Fibroblast of skin of right quadriceps (primary cell): ENCODE data around the gene STARD3.

Experiments used
- DNase-seq: peaks from one replicate; pipeline ENCODE4 v3.0.0-alpha.2; 2013

Gene STARD3

DNA sequence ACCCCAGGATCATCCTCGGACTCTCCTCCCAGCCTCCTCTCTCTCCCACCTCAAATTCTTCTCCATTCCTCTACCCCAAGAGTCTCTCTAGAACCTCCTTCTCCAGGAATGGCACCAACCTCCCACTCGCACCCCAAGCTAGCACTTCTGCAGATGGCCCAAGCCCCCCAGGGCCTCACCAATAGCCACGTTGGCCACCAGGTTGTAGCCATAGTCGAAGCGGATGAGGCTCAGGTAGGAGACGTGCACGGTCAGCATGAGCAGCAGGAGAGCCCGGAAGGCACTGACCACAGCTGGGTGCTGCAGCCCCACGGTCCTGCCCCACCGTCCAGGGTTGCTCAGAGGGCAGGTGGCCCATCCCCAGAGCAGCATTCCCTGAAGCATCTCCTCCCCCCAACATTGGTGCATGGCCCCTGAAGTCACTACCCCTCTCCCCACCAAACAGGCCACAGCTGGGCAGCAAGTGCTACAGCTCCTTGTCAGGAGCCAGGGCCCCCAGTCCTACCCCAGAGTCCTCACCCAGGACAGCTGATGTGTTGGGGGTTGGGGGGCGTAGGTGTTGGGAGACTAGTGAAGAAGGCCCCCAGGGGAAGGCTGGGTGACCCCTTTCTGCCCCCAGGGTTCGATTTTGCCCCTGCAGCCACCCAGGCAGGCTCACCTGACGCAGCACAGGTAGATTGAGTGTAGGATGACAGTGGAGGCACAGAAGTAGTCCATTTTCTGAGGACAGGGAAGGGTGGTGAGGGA is 36.6 kb downstream of the STARD3 start:
- DNase-seq, result no peak

DNA sequence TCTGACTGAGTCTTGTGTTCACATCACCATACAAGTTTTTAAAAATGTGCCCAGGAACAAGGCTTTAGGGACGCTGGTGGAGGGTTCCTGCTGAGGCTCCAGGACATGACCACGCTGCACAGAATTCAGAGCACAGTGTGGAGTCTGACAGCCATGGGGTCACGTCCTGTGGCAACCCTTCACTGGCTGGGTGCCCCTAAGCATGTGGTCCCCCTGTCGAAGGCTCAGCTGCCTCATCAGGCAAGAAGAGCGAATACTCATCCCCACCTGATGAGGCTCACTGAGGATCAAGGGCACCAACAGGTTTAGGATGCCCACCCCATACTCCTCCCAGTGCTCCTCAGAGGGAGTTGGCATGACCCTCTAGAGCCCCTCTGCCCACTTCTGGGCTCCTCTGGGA is 37.2 kb downstream of the STARD3 start:
- DNase-seq, result no peak

DNA sequence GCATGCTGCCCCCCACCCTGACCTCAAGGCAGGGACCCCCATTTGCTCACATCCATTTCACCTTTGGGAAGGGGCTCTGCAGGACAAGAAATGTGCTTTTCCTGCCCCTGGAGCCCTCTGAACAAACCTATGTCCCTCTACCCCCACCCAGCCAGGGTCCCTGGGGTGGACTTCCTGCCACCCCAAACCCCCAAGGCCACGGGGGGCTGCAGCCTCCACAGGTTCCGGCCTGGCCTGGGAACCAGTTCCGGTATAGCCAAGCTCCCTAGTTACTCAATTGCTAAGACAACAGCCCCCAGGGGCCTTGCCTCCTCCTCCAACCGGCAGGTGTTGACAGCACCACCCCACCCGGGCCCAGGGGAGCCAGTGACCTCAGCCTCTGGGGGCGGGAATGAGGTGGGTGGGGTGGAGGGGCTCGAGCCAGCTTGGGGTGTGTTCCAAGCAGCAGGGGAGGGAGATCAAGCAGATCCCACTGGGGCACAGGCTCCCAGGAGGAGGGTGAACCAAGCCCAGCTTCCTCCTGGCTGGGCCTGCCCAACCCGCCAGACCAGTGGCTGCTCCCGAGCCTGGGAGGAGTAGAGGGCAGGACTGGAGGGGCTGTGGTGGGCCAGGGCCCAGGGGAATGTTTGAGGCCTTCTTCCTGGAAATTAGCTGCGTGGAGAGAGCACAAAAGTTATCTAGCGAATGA is 37.9 kb downstream of the STARD3 start:
- no peak for DNase-seq

DNA sequence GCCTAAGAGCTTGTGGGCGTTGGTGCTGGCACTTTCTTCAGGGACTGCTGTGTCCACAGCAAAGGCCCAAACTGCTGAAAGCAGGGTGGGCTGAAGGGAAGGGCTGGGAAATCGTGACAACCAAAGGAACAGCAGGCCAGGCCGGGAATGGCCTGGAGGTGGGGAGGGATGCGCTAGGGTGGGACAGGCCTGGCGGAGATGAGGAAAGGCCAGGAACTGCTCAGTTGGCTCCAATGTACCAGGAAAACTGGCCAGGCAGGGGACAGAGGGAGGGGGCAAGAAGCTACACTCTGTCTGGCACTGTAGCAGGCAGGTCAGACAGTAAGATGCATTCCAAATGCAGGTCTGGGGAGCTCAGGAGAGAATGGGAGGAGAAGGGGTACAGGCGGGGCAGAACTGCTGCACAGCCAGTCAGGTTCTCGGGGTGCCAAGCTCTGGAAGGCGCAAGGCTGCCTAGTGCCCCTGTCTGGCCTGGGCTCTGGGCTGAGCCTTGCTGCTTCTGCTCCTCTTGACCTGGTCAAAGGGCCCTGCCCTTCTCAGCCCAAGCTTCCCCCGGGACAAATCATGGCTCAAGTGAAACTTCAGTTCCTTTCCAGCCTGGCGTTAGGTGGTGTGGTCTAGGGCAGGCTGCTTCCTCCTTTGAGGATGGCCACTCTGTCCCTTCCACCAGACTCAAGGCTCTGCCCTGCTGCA is 38.6 kb downstream of the STARD3 start:
- no peak for DNase-seq

DNA sequence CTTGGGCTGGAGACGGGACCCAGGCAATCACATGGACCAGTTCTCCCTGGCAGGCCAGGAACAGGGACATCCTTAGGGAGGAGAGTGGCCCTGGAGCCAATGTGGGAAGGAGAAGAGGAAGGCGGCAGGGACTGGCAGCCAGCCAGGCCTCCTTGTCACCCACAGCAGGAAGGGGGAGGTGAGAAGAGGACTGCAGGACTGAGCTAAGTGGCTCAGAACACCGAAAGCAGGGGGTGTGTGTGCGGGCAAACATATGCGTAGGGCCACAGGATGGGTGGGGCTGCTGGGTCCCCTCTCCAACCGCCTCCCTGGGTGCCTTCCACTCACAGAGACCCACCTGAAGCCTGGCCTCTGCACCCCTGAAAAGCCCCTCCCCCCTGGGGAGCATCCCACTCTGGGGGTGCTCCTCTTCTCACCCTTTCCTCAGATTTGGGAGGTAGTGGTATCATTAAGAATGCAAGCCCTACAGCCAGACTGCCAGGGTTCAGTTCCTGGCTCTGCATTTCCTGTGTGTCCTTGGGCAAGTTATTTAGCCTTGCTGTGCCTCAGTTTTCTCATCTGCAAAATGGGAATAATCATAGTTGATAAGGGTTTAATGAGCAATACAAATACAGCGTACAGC is 39.4 kb downstream of the STARD3 start:
- peak; percentile 25 for DNase-seq

DNA sequence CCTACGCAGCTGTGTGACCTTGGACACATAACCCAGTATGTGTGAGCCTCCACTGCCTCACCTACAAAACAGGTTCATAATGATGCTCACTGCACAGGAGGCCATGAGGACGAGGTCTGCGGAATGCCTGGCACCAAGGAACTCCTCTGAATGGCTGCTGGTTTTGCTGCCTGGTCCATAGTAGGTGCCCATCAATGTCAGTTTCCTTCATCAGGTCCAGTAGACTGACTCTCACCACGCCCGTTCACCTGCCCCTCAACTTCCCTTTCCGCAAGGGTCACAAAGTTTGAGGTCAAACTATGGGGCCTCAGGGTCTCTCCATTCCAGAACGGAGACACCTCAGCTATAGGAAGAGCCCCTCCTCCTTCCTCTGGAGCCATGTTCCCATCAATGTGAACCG is 40.1 kb downstream of the STARD3 start:
- no peak for DNase-seq

DNA sequence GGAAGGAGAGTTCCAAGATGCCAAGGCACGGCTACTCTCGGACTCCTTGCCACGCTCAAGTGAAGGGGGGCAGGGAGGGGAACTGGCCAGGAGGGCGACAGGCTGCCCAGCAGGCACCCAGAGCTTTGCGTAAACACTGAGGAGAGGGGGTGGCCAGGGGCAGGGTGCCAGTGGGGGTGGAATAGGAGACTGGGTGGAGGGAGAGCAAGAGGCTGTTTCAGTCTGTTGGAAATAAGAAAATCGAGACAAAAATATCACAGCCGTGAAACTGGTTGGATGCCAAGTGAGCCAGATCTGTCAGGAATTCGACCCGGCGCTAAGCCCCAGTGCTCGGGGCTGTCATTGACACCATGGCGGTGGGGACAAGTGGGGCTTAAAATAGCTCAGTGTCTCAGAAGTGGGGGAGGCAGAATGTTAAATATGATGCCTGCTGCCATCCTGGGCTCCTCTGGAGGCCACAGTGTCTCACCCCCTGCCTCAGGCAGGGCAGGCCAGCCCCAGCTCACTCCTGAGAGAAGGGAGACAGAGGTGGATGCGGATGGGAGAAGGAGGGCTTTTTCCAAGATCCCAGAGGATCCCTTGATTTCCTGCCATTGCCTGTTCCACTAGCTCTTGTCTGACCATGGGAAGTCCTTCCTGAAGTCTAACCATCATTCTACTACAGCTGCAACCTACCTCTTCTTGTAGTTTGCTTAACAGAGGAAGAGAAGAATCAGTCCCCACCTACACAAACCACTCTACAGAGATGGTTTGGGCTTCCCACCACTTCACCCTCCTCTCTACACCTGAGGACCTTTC is 40.8 kb downstream of the STARD3 start:
- DNase-seq, result peak; percentile 31

DNA sequence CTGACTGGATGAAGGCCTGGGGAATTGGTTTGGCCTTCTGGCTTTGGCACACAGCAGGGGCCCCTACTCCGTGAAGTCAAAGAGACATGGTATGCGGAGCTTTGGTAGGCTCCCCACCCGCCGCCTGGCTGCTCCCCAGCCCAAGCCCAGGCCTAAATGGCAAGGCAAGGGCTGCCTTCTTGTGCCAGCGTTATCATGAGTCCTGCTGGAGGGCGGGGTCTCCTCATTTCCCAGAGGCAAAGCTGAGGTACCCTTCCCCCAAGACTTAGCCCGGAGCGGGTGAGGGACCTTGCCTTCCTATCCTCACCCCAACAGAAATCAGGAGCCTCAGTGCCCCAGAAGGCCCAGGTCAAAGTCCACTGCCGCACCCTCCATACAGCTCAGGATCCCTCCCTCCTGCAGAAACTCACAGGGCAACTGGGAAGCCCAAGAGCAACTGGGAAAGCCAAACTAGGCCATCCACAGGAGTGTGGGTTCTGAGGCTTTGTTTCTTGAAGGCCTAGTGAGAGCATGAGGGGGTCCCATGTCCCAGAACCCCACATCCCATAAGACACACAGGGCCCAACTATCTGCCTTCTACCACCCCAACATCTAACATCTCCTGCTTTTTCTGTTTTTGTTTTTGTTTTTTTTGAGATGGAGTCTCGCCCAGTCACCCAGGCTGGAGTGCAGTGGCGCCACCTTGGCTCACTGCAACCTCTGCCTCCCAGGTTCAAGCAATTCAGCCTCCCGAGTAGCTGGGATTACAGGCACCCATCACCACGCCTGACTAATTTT is 41.6 kb downstream of the STARD3 start:
- no peak for DNase-seq

DNA sequence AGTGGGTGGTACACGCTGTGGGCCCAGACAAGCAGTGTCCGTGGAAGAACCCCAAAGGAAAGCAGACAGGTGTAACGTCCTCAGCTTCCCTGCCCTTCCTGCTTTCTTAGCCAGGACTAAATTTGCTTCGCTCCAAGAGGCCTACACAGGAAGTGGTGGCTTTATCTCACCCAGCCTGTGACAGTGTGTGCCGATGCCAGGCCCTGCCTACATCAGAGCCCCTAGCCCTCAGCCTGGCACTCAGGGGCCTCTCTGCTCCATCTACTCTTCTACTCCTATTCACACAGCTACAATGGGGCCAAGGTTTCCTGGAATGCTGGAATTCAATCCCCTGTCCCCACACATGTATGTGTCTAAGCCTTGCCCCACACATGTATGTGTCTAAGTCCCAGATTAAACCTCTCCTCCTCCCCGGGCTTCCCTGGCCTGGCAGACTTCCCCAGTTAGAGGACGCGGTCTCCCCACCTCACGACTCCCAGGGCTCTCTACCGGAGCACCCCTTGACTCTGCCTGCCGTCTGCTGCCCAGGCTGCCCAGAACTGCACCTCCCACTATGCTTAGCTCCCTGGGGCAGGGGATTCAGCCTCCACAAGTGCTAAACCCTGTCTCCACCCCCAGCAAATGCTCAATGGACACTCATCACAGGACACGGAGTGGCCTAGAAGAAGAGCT is 42.7 kb downstream of the STARD3 start:
- DNase-seq, result no peak

DNA sequence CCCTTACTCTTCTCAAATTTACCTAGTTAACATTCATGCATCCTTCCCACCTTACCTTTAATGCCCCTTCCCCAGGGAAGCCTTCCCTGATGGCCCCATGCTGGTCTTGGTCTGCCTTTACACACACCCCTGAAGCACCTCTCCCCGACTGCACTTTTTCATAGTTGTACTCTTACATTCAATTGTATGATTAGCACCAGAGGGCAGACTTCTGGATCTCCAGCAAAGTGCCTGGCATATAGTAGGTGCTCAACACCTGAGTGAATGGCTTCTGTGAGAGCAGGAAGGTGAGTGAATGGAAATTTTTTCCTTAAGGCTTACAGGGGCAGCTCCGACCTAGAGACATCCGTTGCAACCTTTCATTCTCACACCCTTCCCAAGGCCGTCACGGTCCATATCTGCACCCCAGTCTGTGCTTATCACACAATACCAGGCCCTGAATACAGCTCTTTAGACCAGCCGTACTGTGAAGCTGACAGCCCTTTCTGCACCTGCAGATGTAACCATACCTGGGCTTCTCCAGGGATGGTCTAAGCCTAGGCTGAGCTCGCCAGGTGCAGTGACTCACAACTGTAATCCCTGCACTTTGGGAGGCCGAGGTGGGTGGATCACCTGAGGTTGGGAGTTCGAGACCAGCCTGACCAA is 46.5 kb downstream of the STARD3 start:
- DNase-seq, result no peak

DNA sequence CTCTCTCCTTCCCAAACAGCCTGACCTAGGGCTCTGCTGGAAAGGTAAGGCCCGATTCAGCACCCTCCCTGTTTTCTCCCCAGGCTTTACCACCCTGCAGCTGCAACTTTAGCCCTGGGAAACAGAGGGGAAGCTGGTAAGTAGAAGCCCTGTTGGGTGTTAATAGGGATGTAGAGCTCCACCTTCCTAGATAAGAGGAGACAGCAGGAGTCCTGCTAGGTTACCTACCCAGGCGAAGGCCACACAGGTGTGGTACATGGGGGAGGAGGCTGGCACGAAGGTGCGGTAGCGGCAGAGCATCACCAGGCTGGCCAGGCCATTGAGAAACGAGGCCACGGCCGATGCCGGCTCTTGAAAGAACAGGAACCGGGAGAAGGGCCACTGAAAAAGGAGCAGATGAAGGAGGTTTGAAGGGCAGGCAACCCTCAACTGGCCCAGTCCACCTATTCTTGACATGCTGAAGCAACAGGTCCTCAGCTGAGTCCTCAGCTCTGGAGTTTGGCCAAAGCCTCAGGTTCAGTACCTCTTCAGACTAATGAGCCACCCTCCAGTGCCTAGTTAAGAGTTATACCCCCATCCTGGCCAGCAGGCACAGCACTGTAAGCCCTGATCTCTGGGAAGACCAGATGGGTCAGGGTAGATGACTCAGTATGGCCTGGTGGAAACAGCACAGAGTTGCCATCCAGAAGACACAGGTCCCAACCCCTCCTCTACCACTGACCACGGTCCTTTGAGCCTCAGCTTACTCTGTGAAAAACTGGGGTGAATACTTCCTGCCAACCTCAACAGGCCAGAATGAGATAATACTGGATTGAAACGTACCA is 47.6 kb downstream of the STARD3 start:
- DNase-seq, result no peak

DNA sequence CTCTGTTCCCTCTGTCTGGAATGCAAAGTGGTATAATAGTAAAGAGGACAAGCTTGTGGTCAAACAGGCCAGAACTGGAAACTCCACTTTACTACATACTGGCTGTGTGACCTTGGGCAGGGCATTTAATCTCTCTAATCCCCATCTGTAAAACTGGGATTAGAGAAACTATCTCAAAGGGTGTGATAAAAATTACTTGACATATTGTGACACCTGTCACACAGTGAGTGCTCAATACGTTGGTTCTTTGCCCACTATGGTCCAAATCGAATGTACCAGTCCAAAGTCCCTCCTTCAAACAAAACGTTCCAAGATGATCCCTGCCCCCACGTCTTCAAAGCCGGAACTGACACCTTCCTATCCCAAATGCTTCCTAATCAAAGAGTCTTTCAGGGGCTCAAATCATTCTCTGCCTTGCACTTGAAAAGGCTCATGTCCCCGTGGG is 50.2 kb downstream of the STARD3 start:
- DNase-seq, result no peak

DNA sequence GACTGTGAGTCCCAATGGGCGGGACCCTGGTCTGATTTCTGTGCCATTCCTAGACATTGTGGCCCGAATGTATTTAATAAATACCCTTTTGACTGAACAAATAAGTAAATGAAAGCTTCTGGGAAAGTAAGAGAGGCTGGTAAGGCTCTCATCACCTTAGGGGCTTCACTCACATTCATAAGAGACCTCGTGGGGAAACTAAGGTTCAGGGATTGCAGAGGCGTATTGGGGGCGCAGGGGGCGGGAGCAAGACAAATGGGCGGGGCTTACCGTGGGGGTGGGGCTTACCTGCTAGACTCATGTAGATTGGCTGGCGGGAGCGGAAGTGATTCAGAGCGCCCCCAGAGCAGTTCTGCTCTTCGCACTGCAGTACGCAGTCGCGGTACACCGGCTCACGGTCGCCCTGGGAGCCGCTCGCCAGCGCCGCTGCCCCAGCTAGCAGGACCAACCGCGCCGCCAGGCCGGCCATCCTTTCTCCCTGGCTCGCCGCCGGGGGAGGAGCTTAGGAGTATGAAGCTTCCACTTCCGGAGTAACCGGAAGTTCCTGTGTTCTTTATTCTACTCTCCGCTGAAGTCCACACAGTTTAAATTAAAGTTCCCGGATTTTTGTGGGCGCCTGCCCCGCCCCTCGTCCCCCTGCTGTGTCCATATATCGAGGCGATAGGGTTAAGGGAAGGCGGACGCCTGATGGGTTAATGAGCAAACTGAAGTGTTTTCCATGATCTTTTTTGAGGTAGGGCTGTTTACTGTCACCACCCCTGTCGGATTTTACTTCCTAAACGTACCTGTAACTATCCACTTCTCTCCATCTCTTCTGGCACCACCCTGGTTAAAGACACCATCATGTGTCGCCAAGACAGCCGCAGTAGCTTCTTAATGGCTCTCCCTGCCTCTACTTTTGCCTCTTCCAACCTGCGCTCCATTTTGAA is 50.9 kb downstream of the STARD3 start, which contains the start of gene PGAP3:
TSS of gene PGAP3 (minus strand) at position 512 of the 929 bp plus-strand sequence. CDS start at position 469, 43 bp downstream.
- DNase-seq, result peak; percentile 92

DNA sequence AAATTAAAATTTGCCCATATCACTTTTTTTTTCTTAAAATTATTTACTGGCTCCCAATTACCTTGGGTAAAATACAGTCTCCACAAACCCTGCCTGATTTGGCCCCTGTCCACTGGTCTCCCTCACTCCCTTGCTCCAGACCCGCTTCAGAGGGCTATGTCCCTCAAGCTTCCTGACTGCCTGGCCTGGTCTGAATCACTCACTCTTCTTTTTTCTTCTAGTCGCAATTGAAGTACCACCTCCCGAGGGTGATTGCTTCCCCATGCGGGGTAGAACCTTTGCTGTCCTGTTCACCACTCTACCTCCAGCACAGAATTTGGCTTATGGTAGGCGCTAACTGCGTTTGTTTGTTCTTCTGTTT is 51.5 kb downstream of the STARD3 start:
- DNase-seq, result no peak

DNA sequence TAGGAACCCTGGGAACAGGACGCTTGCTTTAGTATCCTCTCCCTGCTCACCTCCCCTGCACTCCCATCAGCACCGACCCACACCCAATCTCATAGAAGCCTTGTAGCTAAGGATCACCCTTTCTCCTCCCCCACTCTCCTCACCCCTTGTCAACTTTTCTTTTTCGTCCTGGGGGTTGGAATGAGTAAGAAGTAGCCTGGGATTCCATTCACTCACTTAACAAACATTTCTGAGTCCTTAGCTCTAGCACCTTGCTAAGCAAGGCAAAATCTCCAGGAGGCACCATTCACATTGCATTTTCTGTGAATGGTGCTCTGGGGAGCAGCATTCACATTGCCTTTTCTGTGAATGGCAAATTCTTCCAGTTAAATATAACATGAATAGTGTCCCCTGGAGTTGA is 52.0 kb downstream of the STARD3 start:
- DNase-seq, result no peak

DNA sequence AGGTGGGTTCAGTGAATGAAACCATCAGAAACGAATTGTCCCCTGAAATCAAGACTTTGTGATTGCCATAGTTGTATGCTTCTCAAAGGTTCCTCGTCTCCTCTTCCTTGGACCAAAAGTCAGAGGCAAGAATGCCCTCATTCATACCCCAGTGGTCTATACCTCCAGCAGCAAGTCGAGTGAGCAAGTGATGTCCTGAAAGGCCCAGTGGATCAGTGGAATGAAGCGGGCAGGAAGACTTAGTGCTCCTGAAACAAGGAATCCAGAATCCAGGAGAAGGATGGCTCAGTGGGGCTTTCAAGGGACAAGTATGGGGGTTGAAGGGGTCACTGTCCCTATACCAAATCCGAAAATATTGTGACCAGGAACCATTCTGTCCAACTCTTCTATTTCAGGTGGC is 57.6 kb downstream of the STARD3 start:
- no peak for DNase-seq

DNA sequence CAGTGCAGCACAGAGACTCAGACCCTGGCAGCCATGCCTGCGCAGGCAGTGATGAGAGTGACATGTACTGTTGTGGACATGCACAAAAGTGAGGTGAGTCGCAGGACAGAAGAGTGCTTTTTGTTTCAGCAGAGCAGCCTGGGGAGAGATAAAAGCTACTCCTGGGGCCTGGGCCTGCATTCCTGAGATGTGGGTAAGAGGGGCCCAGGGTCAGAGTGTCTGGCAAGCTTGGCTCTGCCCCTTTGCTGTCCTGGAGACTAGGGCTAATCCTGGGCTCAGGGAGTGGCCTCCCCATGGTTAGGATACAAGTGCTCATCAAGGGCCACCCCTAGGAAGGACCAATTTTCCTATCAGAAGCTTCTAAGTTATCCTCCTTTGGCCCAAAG is 58.1 kb downstream of the STARD3 start:
- no peak for DNase-seq

DNA sequence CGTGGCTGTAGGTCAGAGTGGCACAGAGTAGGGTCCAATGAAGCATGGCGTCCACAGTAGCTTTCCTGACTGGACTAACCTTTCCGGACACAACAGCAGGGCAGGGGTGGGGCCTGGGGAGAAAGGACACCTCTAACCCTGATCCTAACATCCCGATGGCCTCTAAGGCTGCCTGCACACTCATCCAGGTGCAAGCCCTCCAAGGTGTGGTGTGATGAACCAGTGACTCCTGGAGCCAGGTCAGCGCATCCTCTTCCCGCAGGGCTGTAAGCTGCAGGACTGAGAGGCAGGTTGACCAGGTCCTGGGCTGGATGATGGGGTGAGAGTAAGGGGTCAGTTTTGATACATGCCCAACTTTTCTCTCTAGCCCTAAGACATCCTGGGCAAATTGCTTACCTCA is 59.8 kb downstream of the STARD3 start:
- no peak for DNase-seq

DNA sequence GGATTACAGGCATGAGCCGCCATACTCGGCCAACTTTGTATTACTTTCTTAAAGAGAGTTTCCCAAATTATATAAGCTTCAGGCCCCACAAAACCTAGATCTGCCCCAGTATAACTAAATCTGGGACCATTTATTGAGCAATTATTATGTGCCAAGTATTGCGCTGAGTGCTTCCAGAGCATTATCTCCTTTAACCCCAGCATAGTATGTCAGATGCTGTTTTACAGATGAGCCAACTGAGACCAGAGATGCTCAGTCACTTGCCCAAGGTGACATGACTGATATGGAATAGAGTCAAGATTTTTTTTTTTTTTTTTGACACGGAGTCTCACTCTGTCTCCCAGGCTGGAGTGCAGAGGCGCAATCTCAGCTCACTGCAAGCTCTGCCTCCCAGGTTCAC is 61.0 kb downstream of the STARD3 start:
- DNase-seq, result no peak
